Measurements from ENCODE around the gene NEK6. TPM values are rescaled to one million over a fixed set of nuclear protein-coding genes. Genes with fewer than 3 reads are reported as not detected.

Gene NEK6
- total and polyA plus RNA-seq, 10 of the 15 experiments (the other 5 are each of a cell fraction or from before 2014, with no cell fraction given) = 31.3 to 161 (median 89.2) TPM

- 97% methylated on average over 12 of the region's 12 CpGs for WGBS (ENCODE audit: insufficient coverage, insufficient replicate concordance, low lambda C conversion rate, missing lambda C conversion rate)
- Histone ChIP-seq H3K27ac (ENCODE audit: control insufficient read depth, insufficient read depth) (no peak overlapping the region), H3K9me3 (replicated peaks; ENCODE audit: control insufficient read depth, insufficient read depth, low read length) (no peaks in the 10 kb centered on the region), H3K27me3 (replicated peaks in 1 of 2; ENCODE audit: control insufficient read depth in 2 of 2, insufficient read depth in 2 of 2, low read length in 1 of 2) (no peaks in the 10 kb centered on the region), H3K4me2 (ENCODE audit: control insufficient read depth, insufficient read depth) (no peak overlapping the region), H3K36me3 (ENCODE audit: control insufficient read depth in 2 of 2, insufficient read depth in 2 of 2, low read length in 1 of 2) (peaks cover 14 to 37% of the 10 kb centered on the region in 2 experiments), H2AFZ (ENCODE audit: control insufficient read depth, low read depth, low read length) (no peak overlapping the region), H3K9ac (ENCODE audit: control insufficient read depth, insufficient read depth, low read length) (no peak overlapping the region), H3K4me1 (ENCODE audit: control insufficient read depth, insufficient read depth, low read length) (no peaks in the 10 kb centered on the region), H3K4me3 (no peak overlapping the region), H3K79me2 (ENCODE audit: control insufficient read depth, insufficient read depth, low read length) (peaks cover 5% of the 10 kb centered on the region), H4K20me1 (ENCODE audit: control insufficient read depth, insufficient read depth) (no peaks in the 10 kb centered on the region)
- FAIRE-seq (no peak), DNase-seq (ENCODE audit: low read depth, low spot score) (no peak), ATAC-seq (no peak)
- intact Hi-C loops (cut with micrococcal nuclease; ENCODE audit: unreplicated experiment) (no loop called here), in situ Hi-C loops (cut with MboI) (no loop called here)
- no TSS peak for BruUV-seq (replicated peaks)
- RAD21 ChIA-PET (ENCODE audit: unreplicated experiment) = interaction anchor here (0.6 kb wide), 1 partner anchor 540 kb away, joined by 3 read pairs; no protein-coding TSS in a partner anchor
- POLR2A ChIA-PET = interaction anchor here (1.0 kb wide), 1 partner anchor 20 kb away, joined by 3 read pairs; no protein-coding TSS in a partner anchor
- CTCF ChIA-PET = interaction anchor here (0.7 to 1.6 kb wide), 2 partner anchors 12 kb away, joined by 3 to 5 read pairs; no protein-coding TSS in a partner anchor
- SMC1A ChIA-PET (ENCODE audit: uncharacterized antibody, unreplicated experiment) = interaction anchor here (0.7 to 1.5 kb wide), 3 partner anchors 9 to 14 kb away, joined by 3 read pairs; no protein-coding TSS in a partner anchor
- TF ChIP-seq ZBED1 (IDR thresholded peaks at IDR 0.05; ENCODE audit: borderline replicate concordance) (no peak), ZNF622 (IDR thresholded peaks at IDR 0.05) (no peak), ZNF687 (IDR thresholded peaks at IDR 0.05) (no peak), MEF2B (IDR thresholded peaks at IDR 0.05; ENCODE audit: partially characterized antibody, poor library complexity, severe bottlenecking) (no peak), KAT2A (conservative IDR thresholded peaks at IDR 0.05; ENCODE audit: control insufficient read depth, low read depth, low read length) (no peak), IRF5 (IDR thresholded peaks at IDR 0.05; ENCODE audit: borderline replicate concordance) (no peak), MLLT1 (IDR thresholded peaks at IDR 0.05) (no peak), NBN (IDR thresholded peaks at IDR 0.05) (no peak), USF1 (IDR thresholded peaks at IDR 0.05; ENCODE audit: borderline replicate concordance, extremely low read length, insufficient read depth, low read depth, low read length) (no peak), ETV6 (conservative IDR thresholded peaks at IDR 0.05 in 1 of 2, IDR thresholded peaks at IDR 0.05 in 1 of 2; ENCODE audit: borderline replicate concordance in 1 of 2, low read depth in 1 of 2) (no peak), DPF2 (IDR thresholded peaks at IDR 0.05) (no peak), NFYB (IDR thresholded peaks at IDR 0.05; ENCODE audit: insufficient read depth, low read depth, low read length) (no peak), ZNF217 (IDR thresholded peaks at IDR 0.05) (no peak), SIN3A (IDR thresholded peaks at IDR 0.05; ENCODE audit: low read depth, low read length) (no peak), NRF1 (conservative IDR thresholded peaks at IDR 0.05; ENCODE audit: low read depth, low read length) (no peak), BCL11A (IDR thresholded peaks at IDR 0.05; ENCODE audit: low read depth, low read length) (no peak)
These were observed 141.7 kb downstream of the NEK6 start for GRCh38 chr9:124399323-124399967.

Measured in GM12878 (cell line).